ENCODE data around the gene NOTUM.

Gene NOTUM

GRCh38 chr17:81928544-81929252 lies 32.3 kb downstream of the NOTUM start:
- no peak for ATAC-seq
- H3K4me3 Mint-ChIP-seq: peak overlapping the region; percentile 67 to 76
- peaks cover 16% of the 10 kb centered on the region for H3K27me3 Mint-ChIP-seq
- no peaks in the 10 kb centered on the region for H3K9me3 Mint-ChIP-seq
- no peak for DNase-seq
- H3K27ac Mint-ChIP-seq: peak overlapping the region in 1 of 2 donors; percentile 67
- H3K4me1 Mint-ChIP-seq: peaks cover 79% of the 10 kb centered on the region

GRCh38 chr17:81927653-81928543 lies 33.1 kb downstream of the NOTUM start, which contains the start of gene MAFG:
Gene MAFG, minus strand, starts transcription at chr17:81927735. Its CDS starts 4,550 bp downstream, at chr17:81923185.
- H3K27ac Mint-ChIP-seq: peak within 1 kb of the TSS; percentile 92 to 97
- no peaks in the 10 kb centered on the region for H3K9me3 Mint-ChIP-seq
- ATAC-seq (peak; percentile 77), DNase-seq (peak; percentile 91 to 94)
- peaks cover 16% of the 10 kb centered on the region for H3K27me3 Mint-ChIP-seq
- peaks cover 79% of the 10 kb centered on the region for H3K4me1 Mint-ChIP-seq
- H3K4me3 Mint-ChIP-seq: peak within 1 kb of the TSS; percentile 92 to 96

DNA sequence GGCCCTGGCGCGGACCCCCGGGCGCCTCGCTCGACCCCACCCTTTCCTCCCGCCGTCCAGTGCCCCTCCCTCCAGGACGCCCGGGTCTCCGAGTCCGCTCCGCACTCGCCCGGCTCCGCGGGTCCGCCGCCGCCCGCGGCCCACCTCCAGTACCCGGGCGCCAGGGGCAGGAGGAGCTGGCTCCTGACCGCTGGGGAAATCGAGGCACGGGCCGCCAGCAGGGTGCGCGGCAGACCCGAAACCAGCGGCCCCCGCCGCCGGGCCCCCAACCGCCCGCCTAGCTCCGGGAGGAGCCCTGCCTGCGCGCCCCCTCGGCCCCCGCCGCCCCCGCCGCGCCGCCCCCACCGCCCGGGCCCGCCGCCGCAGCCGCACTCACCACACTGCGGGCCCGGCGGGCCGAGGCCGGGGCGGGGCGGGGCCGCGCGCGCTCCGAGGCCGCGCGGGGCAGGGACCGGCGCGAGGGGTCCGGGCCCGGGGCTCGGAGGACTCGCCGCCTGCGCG lies 33.8 kb downstream of the NOTUM start:
- DNase-seq (no peak), ATAC-seq (peak; percentile 4)
- Mint-ChIP-seq H3K4me3 (peak overlapping the region; percentile 67 to 76), H3K27me3 (peaks cover 16% of the 10 kb centered on the region), H3K27ac (no peak overlapping the region), H3K4me1 (peaks cover 76% of the 10 kb centered on the region), H3K9me3 (no peaks in the 10 kb centered on the region)

- Mint-ChIP-seq H3K4me3 (peak overlapping the region; percentile 92 to 96), H3K27me3 (peaks cover 16% of the 10 kb centered on the region), H3K27ac (peak overlapping the region; percentile 92 to 97), H3K9me3 (no peaks in the 10 kb centered on the region), H3K4me1 (peaks cover 74% of the 10 kb centered on the region)
- ATAC-seq: peak; percentile 36
- peak; percentile 67 to 72 for DNase-seq
These were observed 34.4 kb downstream of the NOTUM start for GRCh38 chr17:81926451-81927151.

DNA sequence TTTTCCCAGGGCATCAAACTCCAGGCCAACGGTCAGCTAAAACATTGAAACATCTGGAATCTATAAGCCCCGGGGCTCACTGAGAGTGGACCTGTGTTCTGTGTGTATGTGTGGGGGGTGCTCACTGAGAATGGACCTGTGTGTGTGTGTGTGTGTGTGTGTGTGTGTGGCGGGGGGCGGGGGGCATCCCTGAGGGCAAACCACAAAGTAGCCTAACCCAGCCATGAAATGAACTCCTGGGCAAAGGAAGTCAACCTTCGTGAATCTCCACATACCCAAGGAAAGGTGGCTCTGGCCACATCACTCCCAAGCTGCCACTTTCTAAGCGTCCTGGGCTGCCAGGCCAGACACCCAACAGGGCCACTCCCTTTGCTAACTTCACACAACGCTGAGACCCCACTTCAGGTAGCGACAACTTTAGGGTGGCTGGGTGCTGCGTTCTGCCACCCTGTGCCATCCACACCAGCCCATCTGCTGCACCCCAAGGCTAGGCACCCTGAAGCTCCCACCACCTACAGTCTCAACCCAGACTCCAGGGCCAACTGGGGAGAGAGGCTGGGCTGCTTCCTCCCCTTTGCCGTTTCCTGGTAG lies 35.0 kb downstream of the NOTUM start:
- H3K9me3 Mint-ChIP-seq: no peaks in the 10 kb centered on the region
- no peak for ATAC-seq
- no peak for DNase-seq
- H3K4me1 Mint-ChIP-seq: peaks cover 68% of the 10 kb centered on the region
- H3K27ac Mint-ChIP-seq: peak overlapping the region; percentile 92 to 97
- peaks cover 16% of the 10 kb centered on the region for H3K27me3 Mint-ChIP-seq
- H3K4me3 Mint-ChIP-seq: peak overlapping the region; percentile 92 to 96

DNA sequence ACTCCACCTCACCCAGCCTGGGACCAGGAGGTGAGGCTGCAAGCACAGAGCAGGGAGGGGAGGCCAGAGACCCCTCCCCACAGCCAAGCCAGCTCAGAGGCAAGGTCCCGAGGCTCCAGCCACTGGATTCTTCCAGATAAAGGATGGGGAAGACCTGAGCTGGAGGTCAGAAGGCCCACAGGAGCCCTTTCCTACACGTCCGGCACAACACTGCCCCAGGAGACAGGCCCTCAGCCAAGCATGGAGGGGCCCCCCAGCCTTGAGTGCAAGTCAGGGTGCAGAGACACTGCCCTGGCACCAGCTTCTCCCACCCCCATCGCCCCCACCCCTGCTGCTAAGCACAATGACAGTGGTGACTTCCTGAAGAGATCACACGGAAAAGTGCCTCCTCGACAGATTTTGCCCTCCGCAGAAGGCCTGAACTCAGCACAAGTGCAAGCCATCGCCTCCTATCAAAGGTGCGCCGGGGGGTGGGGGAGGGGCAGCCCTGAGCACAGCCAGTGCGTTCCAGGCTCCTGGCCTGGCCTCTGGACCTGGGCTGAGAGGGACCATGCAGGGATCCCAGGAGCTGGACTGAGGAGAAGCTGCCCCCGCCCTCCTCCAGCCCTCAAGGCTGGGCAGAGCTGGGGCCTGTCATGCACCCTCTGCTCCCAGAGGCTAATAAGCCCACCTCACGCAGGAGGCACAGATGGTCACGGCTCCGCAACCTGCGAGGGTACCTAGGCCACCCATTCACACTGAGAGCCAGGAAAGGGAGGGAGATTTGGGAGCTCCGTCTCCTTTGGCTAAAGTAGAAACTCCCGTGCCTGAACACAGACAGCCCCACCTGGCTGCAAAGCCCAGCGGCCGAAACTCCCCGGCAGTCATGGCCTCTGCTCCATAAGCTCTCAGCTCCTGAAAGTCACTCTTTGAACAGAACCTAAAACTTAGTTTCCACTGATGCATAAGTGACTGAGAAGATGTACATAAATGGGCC lies 36.1 kb downstream of the NOTUM start:
- Mint-ChIP-seq H3K9me3 (no peaks in the 10 kb centered on the region), H3K4me3 (peak overlapping the region; percentile 92 to 96), H3K4me1 (peaks cover 57% of the 10 kb centered on the region), H3K27me3 (peaks cover 12% of the 10 kb centered on the region), H3K27ac (peak overlapping the region in 1 of 2 donors; percentile 63)
- DNase-seq (no peak), ATAC-seq (no peak)

- Mint-ChIP-seq H3K27ac (peak overlapping the region in 1 of 2 donors; percentile 92), H3K4me1 (peaks cover 57% of the 10 kb centered on the region), H3K9me3 (no peaks in the 10 kb centered on the region), H3K27me3 (no peaks in the 10 kb centered on the region), H3K4me3 (no peak overlapping the region)
- ATAC-seq (no peak), DNase-seq (no peak)
These were observed 37.4 kb downstream of the NOTUM start for GRCh38 chr17:81923302-81924260.

- DNase-seq (no peak), ATAC-seq (no peak)
- H3K9me3 Mint-ChIP-seq: no peaks in the 10 kb centered on the region
- H3K27me3 Mint-ChIP-seq: no peaks in the 10 kb centered on the region
- H3K27ac Mint-ChIP-seq: no peak overlapping the region
- H3K4me1 Mint-ChIP-seq: peaks cover 60% of the 10 kb centered on the region
- H3K4me3 Mint-ChIP-seq: no peak overlapping the region
These were observed 38.3 kb downstream of the NOTUM start for GRCh38 chr17:81922566-81923301.

DNA sequence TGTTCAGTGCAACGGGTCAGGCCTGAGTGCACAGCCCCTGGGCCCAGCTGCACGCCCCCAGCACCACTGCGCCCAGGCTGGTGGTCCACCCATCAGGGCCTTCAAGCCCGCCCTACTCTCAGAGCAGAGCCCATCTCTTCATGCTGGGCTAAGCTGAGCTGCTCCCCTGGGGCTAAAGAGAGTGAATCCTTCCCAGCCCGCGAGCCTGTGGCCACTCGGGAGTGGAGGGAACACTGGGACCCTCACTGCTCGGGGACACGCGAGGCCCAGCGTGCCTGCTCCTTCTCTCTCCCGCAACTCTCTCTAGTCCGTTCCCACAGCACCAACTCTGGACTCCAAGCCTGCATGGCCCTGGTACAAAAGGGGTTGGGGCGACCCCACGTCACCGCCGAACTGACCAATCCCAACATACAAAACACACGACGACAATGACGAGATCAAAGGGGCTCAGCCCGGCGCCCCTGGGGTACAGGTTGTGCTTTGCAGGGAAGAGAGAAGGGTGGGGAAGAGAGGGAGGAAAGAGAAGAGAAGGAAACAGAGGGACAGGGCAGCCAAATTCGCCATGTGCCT lies 38.9 kb downstream of the NOTUM start:
- H3K4me1 Mint-ChIP-seq: peaks cover 64% of the 10 kb centered on the region
- H3K4me3 Mint-ChIP-seq: no peak overlapping the region
- H3K9me3 Mint-ChIP-seq: no peaks in the 10 kb centered on the region
- no peak for ATAC-seq
- H3K27ac Mint-ChIP-seq: no peak overlapping the region
- H3K27me3 Mint-ChIP-seq: no peaks in the 10 kb centered on the region
- DNase-seq: no peak

- DNase-seq (no peak), ATAC-seq (no peak)
- Mint-ChIP-seq H3K9me3 (no peaks in the 10 kb centered on the region), H3K4me3 (no peak overlapping the region), H3K4me1 (peaks cover 67% of the 10 kb centered on the region), H3K27me3 (no peaks in the 10 kb centered on the region), H3K27ac (no peak overlapping the region)
These were observed 39.5 kb downstream of the NOTUM start for GRCh38 chr17:81921537-81921862.

DNA sequence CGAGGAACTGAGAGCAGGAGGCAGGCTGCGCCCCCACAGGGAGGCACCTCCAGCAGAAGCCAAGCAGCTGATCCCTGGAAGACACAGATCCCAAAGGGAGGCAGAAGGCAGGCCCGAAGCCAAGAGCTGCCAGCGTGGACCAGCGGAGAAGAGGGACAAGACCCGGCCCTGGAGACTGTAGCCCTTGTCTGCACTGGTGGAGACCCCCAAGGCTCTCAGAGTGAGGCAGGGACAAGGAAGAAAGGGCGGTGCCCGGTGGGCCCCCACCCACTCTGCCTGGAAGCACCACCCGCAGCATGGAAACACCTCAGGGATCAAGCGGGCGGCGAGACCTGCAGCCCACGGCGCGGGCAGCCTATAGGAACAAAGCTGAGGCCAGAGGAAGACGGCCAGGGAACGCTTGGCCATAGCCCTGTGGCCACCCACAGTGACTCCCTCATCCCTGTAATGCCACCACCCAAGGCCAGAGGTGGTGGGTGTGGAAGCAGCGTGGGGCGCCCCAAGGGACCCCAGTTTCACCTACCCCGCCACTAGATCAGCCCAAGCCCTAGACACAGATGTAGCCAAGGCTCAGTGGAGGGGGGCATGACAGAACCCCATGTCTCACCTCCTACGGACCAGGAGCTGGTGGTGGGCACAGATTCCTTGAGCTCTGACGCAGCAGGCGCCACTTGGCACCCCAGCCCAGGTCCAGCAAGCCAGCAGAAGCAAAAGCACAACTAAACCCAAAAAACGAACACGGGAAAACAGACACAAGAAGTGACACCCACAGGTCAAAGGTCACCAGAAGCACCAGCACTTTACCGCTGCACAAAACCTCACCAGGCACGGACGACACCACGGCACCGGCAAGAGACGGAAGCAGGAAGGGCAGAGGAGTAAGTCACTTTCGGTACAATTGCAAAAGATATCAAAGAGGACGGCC lies 40.1 kb downstream of the NOTUM start:
- DNase-seq (no peak), ATAC-seq (no peak)
- Mint-ChIP-seq H3K27ac (peak overlapping the region in 1 of 2 donors; percentile 86), H3K4me1 (peaks cover 65% of the 10 kb centered on the region), H3K4me3 (no peak overlapping the region), H3K9me3 (no peaks in the 10 kb centered on the region), H3K27me3 (no peaks in the 10 kb centered on the region)

Data from stimulated activated naive CD8-positive, alpha-beta T cell treated with anti-CD3 and anti-CD28 coated beads, Interleukin-15, amount 100 ng/mL, for 72 hours (primary cell).